Neuronal stem cell (in vitro differentiated cells): ENCODE results near the gene DDA1.

ENCODE experiments used
- DNase-seq: peaks from one replicate; pipeline ENCODE4 v3.0.0-alpha.2; 2013; ENCODE audit warnings: low spot score
- H2AFZ ChIP-seq: one replicate; pipeline ENCODE4 v1.6.1; 2013; ENCODE audit warnings: mild to moderate bottlenecking, low read length, inconsistent platforms
- H2AK5ac ChIP-seq: 2 replicates; pipeline ENCODE4 v1.6.1; 2013; ENCODE audit warnings: low read depth, mild to moderate bottlenecking, inconsistent platforms, low read length, moderate library complexity, mixed read lengths
- H2BK120ac ChIP-seq: 2 replicates; pipeline ENCODE4 v1.6.1; 2013; ENCODE audit warnings: low read depth, mild to moderate bottlenecking, inconsistent platforms, low read length, moderate library complexity, mixed read lengths
- H2BK12ac ChIP-seq: one replicate; pipeline ENCODE4 v1.6.1; 2013; ENCODE audit warnings: low read length, inconsistent platforms
- H2BK15ac ChIP-seq: 2 replicates; pipeline ENCODE4 v1.6.1; 2013; ENCODE audit warnings: mild to moderate bottlenecking, low read length, inconsistent platforms, mixed read lengths
- H2BK5ac ChIP-seq: one replicate; pipeline ENCODE4 v1.6.1; 2013; ENCODE audit warnings: inconsistent platforms, mild to moderate bottlenecking, low read length, moderate library complexity
- H3K14ac ChIP-seq: one replicate; pipeline ENCODE4 v1.6.1; 2013; ENCODE audit warnings: low read length, inconsistent platforms
- H3K18ac ChIP-seq: 2 replicates; pipeline ENCODE4 v1.6.1; 2013; ENCODE audit warnings: low read length, inconsistent platforms
- H3K23ac ChIP-seq: 2 replicates; pipeline ENCODE4 v1.6.1; 2013; ENCODE audit warnings: low read depth, mild to moderate bottlenecking, mixed read lengths, low read length, inconsistent platforms; ENCODE audit not compliant: poor library complexity
- H3K27ac ChIP-seq: replicated peaks from 3 replicates; pipeline ENCODE4 v1.5.1; 2013; ENCODE audit warnings: low read length, inconsistent platforms
- H3K27me3 ChIP-seq, 3 experiments: 2 replicates each; pipeline ENCODE4 v1.6.1; 2013; ENCODE audit warnings: low read length in 3 of 3, mild to moderate bottlenecking in 2 of 3, inconsistent platforms in 1 of 3, low read depth in 1 of 3, mixed read lengths in 1 of 3, moderate library complexity in 1 of 3; ENCODE audit not compliant: control insufficient read depth in 3 of 3, insufficient read depth in 3 of 3
- H3K36me3 ChIP-seq, 2 donors: replicated peaks in 1 of 2; 2 replicates each; pipeline ENCODE4 v1.6.1; 2013; ENCODE audit warnings: low read length in 2 of 2; ENCODE audit not compliant: control insufficient read depth in 2 of 2, insufficient read depth in 2 of 2
- H3K4ac ChIP-seq: 2 replicates; pipeline ENCODE4 v1.6.1; 2013; ENCODE audit warnings: inconsistent platforms, mild to moderate bottlenecking, low read length, moderate library complexity
- H3K4me1 ChIP-seq, 2 donors: 1 replicate in 1 of 2; 2 replicates in 1 of 2; pipeline ENCODE4 v1.6.1; 2013; ENCODE audit warnings: low read length in 2 of 2, low read depth in 1 of 2; ENCODE audit not compliant: control insufficient read depth in 2 of 2, insufficient read depth in 1 of 2
- H3K4me2 ChIP-seq: one replicate; pipeline ENCODE4 v1.6.1; 2013; ENCODE audit warnings: mild to moderate bottlenecking, low read length, inconsistent platforms; ENCODE audit not compliant: insufficient read depth, poor library complexity, severe bottlenecking
- H3K4me3 ChIP-seq, 2 donors: 2 replicates each; pipeline ENCODE4 v1.5.1; 2013; ENCODE audit warnings: low read length in 2 of 2, mild to moderate bottlenecking in 2 of 2, inconsistent platforms in 1 of 2, moderate library complexity in 1 of 2
- H3K79me1 ChIP-seq: one replicate; pipeline ENCODE4 v1.6.1; 2013; ENCODE audit warnings: low read depth, mild to moderate bottlenecking, inconsistent platforms, low read length, moderate library complexity
- H3K9ac ChIP-seq: one replicate; pipeline ENCODE4 v1.6.1; 2013; ENCODE audit warnings: mild to moderate bottlenecking, low read depth, low read length, inconsistent platforms; ENCODE audit not compliant: poor library complexity
- H3K9me3 ChIP-seq, 2 donors: replicated peaks in 1 of 2; 2 replicates each; pipeline versions ENCODE3 to v1.6.1; 2013; ENCODE audit warnings: low read length in 2 of 2, mild to moderate bottlenecking in 2 of 2, inconsistent platforms in 1 of 2, low read depth in 1 of 2, mixed read lengths in 1 of 2, moderate library complexity in 1 of 2; ENCODE audit not compliant: control insufficient read depth in 2 of 2, insufficient read depth in 1 of 2
- H4K8ac ChIP-seq: one replicate; pipeline ENCODE4 v1.6.1; 2013; ENCODE audit warnings: low read depth, mild to moderate bottlenecking, inconsistent platforms, low read length, moderate library complexity
- H4K91ac ChIP-seq: one replicate; pipeline ENCODE4 v1.6.1; 2013; ENCODE audit warnings: low read length, low read depth, mild to moderate bottlenecking, inconsistent platforms; ENCODE audit not compliant: poor library complexity
- WGBS, 2 donors: extraction: QIAGEN DNeasy Blood & Tissue Kit; methylation state at CpG; one replicate each; pipeline ENCODE4 v1.1.7; 2013; ENCODE audit warnings: missing lambda C conversion rate in 2 of 2, mixed read lengths in 1 of 2; ENCODE audit not compliant: insufficient read length in 2 of 2, insufficient replicate concordance in 1 of 2; ENCODE audit errors: extremely low coverage in 2 of 2; 5-methylcytosine and 5-hydroxymethylcytosine counted together

Gene DDA1

GRCh38 chr19:17307876-17308377 lies 1.4 kb upstream of the DDA1 start:
- Histone ChIP-seq H3K36me3 (peaks cover 6 to 17% of the 10 kb centered on the region in 2 donors), H2AFZ (no peak overlapping the region), H3K4me1 (peaks cover 8 to 11% of the 10 kb centered on the region in 2 donors), H2BK12ac (no peak overlapping the region), H2BK15ac (no peak overlapping the region), H3K9ac (no peak overlapping the region), H2BK120ac (no peak overlapping the region), H3K18ac (no peak overlapping the region), H2AK5ac (no peak overlapping the region), H3K4me3 (no peak overlapping the region), H3K14ac (no peak overlapping the region), H3K4me2 (no peak overlapping the region), H3K27me3 (no peaks in the 10 kb centered on the region), H3K79me1 (peaks cover 15% of the 10 kb centered on the region), H4K8ac (no peak overlapping the region), H2BK5ac (no peak overlapping the region), H3K23ac (no peak overlapping the region), H3K9me3 (no peaks in the 10 kb centered on the region), H4K91ac (no peak overlapping the region), H3K4ac (no peak overlapping the region), H3K27ac (no peak overlapping the region)
- no peak for DNase-seq
- WGBS, 2 donors = no CpG with 5 or more reads among the region's 8 CpGs

GRCh38 chr19:17309965-17310461 lies 650 bp downstream of the DDA1 start:
- peak overlapping the region; percentile 45 for H3K23ac ChIP-seq
- H2AFZ ChIP-seq = peak overlapping the region; percentile 71
- no peak overlapping the region for H3K14ac ChIP-seq
- H3K18ac ChIP-seq = no peak overlapping the region
- no peak for DNase-seq
- H2BK15ac ChIP-seq = no peak overlapping the region
- H3K4me3 ChIP-seq = peak overlapping the region; percentile 78 to 96
- WGBS, 2 donors = no CpG with 5 or more reads among the region's 23 CpGs
- H3K9me3 ChIP-seq = peaks cover 0 to 2% of the 10 kb centered on the region in 2 donors
- peak overlapping the region; percentile 82 for H3K4me2 ChIP-seq
- H3K27ac ChIP-seq = no peak overlapping the region
- H2BK12ac ChIP-seq = no peak overlapping the region
- no peaks in the 10 kb centered on the region for H3K27me3 ChIP-seq
- peaks cover 17% of the 10 kb centered on the region for H3K79me1 ChIP-seq
- H2BK120ac ChIP-seq = no peak overlapping the region
- no peak overlapping the region for H2AK5ac ChIP-seq
- H3K4ac ChIP-seq = no peak overlapping the region
- peaks cover 22 to 37% of the 10 kb centered on the region in 2 donors for H3K36me3 ChIP-seq
- H3K4me1 ChIP-seq = peaks cover 6% of the 10 kb centered on the region in 2 donors
- peak overlapping the region; percentile 55 for H2BK5ac ChIP-seq
- H4K91ac ChIP-seq = no peak overlapping the region
- H4K8ac ChIP-seq = no peak overlapping the region
- H3K9ac ChIP-seq = peak overlapping the region; percentile 89

- no peak overlapping the region for H2BK120ac ChIP-seq
- H3K4me1 ChIP-seq = peaks cover 2 to 6% of the 10 kb centered on the region in 2 donors
- no peak overlapping the region for H4K91ac ChIP-seq
- H3K9ac ChIP-seq = peak overlapping the region; percentile 18
- H3K36me3 ChIP-seq = peaks cover 29 to 49% of the 10 kb centered on the region in 2 donors
- no peak overlapping the region for H2AFZ ChIP-seq
- peak overlapping the region in 1 of 2 donors; percentile 6 for H3K4me3 ChIP-seq
- no peak overlapping the region for H3K4ac ChIP-seq
- H2BK12ac ChIP-seq = no peak overlapping the region
- no peak overlapping the region for H3K27ac ChIP-seq
- H3K18ac ChIP-seq = no peak overlapping the region
- H2AK5ac ChIP-seq = no peak overlapping the region
- H3K14ac ChIP-seq = no peak overlapping the region
- H3K27me3 ChIP-seq = no peaks in the 10 kb centered on the region
- H3K79me1 ChIP-seq = peaks cover 17% of the 10 kb centered on the region
- peak overlapping the region; percentile 57 for H2BK5ac ChIP-seq
- H3K4me2 ChIP-seq = no peak overlapping the region
- no peak overlapping the region for H2BK15ac ChIP-seq
- DNase-seq = no peak
- H3K23ac ChIP-seq = no peak overlapping the region
- no peak overlapping the region for H4K8ac ChIP-seq
- peaks cover 0 to 2% of the 10 kb centered on the region in 2 donors for H3K9me3 ChIP-seq
- no CpG with 5 or more reads among the region's 11 CpGs for WGBS, 2 donors
Measured at GRCh38 chr19:17311455-17312188, 2.3 kb downstream of the DDA1 start.
